ENCODE data around the gene MMP7.

MMP7 gene, protein sequence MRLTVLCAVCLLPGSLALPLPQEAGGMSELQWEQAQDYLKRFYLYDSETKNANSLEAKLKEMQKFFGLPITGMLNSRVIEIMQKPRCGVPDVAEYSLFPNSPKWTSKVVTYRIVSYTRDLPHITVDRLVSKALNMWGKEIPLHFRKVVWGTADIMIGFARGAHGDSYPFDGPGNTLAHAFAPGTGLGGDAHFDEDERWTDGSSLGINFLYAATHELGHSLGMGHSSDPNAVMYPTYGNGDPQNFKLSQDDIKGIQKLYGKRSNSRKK

DNA sequence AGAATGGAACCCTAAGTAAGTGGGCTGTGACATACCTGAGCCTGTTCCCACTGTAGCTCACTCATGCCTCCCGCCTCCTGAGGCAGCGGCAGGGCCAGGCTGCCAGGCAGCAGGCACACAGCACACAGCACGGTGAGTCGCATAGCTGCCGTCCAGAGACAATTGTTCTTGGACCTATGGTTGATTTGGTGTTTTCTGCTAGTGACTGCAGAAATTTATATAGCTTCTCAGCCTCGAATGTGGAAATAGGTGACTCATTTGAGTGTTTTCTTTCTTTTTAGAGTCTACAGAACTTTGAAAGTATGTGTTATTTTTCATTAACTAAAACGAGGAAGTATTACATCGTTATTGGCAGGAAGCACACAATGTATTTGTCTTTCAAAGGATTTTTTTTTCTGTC lies at the start of gene MMP7:
Gene MMP7, minus strand, starts transcription at position 190 of the 400 bp plus-strand sequence. Its CDS starts 47 bp downstream, at position 143.
- DNase-seq (ENCODE audit: low read depth): no peak

GRCh38 chr11:102577723-102578122 lies 47.2 kb upstream of the MMP7 start:
- DNase-seq (ENCODE audit: low read depth): no peak

DNA sequence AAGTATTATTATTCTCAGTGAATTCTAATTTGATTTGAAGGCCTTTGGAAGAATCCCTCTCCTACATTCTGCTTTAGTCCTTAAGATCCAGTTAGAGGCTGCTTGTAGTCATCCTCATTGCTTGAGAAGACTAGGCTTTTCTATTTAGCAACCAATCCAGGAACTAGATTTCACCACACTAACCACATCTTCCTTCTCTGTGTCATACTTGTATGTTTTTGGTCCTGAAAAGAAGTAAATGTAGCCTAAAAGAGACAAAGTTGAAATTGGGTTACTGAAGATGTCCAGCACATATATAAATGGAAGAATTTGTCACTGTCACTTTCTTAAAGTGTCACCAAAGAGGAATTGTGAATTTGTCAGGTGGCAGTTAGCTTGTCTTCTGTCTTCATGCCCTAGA lies 46.6 kb upstream of the MMP7 start:
- no peak for DNase-seq (ENCODE audit: low read depth)

DNA sequence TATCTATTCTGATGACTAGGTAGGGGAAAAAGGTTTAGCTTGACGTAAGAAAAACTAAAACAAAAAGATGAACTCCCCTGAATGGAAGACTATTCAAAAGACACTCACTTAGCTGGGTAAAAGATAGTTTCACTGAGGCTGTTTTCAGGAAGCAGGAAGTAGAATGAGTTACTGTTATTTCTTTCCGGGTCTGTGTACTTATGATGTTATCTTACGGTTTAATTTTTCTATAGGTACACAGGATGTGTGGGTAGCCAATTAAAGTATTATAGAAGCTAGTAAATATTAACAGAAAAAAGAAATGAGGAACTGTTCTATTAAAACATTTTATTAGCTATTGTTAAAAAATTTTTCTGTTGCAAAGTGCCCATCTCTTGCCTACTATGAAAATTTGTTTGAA lies 45.8 kb upstream of the MMP7 start:
- DNase-seq (ENCODE audit: low read depth): no peak

DNA sequence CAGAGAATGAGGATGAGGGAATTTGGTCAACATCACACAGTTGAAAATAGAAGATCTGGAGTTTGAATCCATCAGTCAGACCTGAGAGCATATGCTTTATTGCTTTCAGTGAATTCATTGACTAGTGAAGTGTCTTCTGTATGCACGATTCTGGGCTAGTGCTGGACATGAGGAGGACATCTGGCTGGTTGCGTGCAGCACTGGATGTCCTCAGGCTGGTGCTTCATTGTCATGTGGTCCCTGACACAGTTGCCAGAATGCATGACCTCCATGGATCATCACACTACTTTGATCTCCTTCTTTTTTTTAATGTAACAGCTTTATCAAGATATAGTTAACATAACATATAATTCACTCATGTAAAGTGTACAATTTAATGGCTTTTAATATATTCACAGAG lies 44.5 kb upstream of the MMP7 start:
- no peak for DNase-seq (ENCODE audit: low read depth)

DNA sequence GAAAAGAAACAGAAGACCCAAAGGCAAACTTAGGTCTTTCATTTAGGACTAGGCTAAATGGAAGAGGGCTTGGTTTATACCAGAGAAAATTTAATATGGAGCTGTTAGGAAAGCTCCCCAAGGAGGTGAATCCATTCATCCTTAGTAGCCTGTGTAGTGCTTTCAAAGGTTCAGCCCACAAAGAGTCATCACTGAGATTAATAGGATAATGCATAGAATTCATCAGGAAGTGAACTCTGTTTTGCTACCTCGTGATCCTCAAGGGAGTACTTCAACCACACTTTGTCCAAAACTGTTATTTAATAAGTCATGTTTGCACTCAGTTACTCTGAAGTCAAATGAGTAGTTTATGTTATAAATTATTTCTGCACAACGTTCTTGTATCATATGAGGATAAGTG lies 43.3 kb upstream of the MMP7 start:
- DNase-seq (ENCODE audit: low read depth): no peak

GRCh38 chr11:102572554-102573220 lies 42.1 kb upstream of the MMP7 start:
- no peak for DNase-seq (ENCODE audit: low read depth)

GRCh38 chr11:102568851-102569250 lies 38.3 kb upstream of the MMP7 start:
- no peak for DNase-seq (ENCODE audit: low read depth)

DNA sequence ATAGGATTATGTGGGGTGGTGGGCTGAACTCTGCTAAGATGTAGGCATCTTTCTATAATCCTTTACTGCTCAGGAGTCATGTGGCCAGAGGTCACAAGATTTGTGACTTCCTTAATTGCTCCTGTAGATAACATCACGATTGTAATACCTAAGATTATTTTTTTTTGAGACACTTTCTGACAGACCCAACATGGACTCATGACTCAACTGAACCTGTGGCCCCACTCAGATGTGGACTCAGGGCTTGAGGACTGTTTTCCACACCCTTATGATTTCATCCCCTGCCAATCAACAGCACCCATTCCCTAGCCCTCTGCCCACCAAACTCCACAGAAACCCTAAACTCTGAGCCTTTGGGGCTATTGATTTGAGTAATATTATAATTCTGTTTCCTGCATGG lies 35.6 kb upstream of the MMP7 start:
- DNase-seq (ENCODE audit: low read depth): no peak

GRCh38 chr11:102564110-102564509 lies 33.6 kb upstream of the MMP7 start:
- DNase-seq (ENCODE audit: low read depth): no peak

- no peak for DNase-seq (ENCODE audit: low read depth)
These were observed 31.1 kb upstream of the MMP7 start for GRCh38 chr11:102561636-102562035.

DNA sequence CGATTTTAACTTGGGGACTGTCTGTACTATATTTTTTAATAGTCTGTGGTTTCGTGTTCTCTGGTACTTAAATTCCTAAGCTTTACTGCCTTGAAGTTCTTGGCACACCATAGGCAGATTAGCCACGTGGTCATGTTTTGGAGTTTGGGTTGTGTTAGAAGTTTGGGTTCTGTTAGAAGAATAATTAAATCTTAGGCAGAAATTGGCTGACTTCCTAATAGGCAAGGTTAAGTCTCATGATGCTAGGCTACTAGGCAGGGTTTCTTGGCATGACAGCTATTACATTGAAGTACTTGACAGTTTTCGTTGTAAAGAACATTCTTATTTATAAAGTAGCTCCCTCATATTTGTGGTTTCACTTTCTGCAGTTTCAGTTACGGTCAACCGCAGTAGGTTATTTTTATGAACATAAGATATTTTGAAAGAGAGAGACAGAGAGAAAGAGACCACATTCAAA lies 30.0 kb upstream of the MMP7 start:
- no peak for DNase-seq (ENCODE audit: low read depth)

DNA sequence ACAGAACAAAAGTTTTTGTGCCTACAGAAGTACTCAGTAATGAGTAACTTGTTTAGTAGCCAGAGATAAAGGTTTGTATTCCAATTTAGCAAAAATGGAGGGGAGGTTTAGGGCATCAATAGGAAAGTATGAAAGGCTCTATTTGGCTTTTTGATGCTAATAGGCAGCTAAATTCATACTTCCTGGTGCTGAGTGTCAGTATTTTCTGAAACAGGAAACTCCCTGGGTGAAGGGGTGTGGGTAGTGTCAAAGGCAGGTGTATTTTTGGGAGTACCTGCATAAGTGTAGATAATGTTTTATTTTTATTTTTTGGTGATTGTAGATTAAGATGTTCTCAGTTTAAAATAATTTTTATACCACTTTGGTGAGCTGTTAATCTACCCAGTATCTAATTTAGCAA lies 29.3 kb upstream of the MMP7 start:
- no peak for DNase-seq (ENCODE audit: low read depth)

GRCh38 chr11:102555091-102555490 lies 24.5 kb upstream of the MMP7 start:
- no peak for DNase-seq (ENCODE audit: low read depth)

DNA sequence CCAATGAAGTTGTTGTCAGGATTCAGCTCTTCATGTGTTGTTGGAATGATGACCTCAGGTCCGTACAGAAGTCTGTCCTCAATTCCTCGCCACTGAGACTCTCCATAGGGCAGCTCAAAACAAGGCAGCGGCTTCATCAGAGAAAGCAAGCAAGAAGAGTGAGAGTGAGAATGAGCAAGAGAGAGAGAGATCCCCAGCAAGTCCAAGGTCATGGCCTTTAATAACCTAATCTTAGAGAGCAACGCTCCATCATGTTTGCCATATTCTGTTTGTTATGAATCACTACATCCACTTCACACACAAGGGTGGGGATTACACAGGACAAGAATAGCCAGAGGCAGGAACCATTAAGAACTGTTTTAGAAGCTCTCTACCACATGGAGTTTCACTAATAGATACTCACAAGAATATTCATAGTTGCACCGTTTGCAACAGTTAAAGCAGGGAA lies 23.3 kb upstream of the MMP7 start:
- DNase-seq (ENCODE audit: low read depth): no peak

DNA sequence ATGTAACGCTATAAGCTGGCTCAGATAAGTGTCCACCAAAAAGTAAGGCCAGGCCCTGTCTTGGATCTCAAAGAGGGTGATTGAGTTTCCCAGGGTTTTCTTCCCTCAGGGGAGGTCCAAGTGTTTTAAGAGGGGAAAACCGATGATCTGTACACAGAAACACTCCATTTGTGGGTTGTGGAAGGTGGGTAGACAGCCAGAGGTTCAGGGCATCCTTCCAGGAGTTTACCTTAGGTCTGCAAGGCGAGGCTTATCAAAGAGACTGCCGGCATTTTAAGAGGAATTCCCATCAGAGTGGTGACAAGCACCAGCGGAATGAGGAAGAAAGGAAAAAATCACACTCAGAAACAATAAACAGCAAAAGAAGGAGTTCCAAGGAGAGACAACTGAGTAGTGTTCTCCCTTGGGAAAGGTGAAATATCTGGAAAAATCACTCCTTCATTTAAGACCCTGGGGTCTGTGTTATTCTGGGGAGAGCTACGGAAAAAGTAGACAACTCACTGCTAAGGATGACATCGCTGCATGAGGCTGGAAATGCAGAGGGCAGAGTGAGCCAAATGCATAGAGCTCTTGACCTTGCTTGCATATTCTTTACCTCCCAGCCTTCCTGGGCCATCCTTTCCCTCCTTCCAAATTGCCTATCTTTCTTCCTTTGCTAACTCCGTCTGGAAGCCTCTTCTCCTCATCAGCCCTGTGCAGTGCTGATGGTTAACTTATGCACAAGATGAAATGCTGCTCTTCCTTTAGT lies 22.1 kb upstream of the MMP7 start:
- no peak for DNase-seq (ENCODE audit: low read depth)

- DNase-seq (ENCODE audit: low read depth): no peak
These were observed 21.5 kb upstream of the MMP7 start for GRCh38 chr11:102552020-102552419.

- no peak for DNase-seq (ENCODE audit: low read depth)
These were observed 20.7 kb upstream of the MMP7 start for GRCh38 chr11:102551169-102551781.

- DNase-seq (ENCODE audit: low read depth): no peak
These were observed 16.4 kb upstream of the MMP7 start for GRCh38 chr11:102546923-102547471.

DNA sequence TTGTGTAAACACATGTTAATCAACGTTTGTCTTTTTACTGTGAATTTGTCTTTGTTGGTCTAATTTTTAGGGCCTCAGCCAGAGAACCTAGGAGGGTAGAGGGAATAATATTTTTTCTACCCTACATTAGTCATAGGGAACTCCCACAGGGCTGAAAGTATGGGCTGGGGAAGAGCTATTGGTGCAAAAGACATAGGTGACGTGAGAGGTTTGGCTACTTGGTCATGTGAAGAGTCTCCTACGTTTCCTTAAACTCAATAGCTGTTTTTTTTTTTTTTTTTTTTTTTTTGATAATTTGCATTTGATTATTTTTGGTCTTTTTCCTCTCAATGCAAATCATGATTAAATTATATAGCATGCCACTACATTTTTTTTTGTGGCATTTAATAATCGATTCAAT lies 15.9 kb upstream of the MMP7 start:
- DNase-seq (ENCODE audit: low read depth): no peak

DNA sequence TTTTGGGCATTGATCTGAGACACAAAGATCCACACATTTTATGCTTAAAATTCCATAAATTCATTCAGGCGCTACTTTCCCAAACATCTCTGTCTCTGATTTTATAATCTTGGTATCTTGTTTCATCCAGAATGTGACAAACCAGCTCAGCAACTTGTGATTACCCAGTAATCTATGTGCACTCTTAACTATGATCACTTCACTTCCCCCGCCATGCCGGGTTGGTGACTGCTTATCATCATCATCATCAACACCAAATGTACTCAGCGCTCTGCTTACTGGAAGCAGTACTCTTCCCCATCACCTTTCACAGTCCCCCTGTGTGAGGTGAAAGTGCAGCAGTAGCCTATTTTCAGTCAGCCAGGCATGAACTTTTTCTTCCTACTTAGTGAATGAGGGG lies 15.2 kb upstream of the MMP7 start:
- DNase-seq (ENCODE audit: low read depth): no peak

DNA sequence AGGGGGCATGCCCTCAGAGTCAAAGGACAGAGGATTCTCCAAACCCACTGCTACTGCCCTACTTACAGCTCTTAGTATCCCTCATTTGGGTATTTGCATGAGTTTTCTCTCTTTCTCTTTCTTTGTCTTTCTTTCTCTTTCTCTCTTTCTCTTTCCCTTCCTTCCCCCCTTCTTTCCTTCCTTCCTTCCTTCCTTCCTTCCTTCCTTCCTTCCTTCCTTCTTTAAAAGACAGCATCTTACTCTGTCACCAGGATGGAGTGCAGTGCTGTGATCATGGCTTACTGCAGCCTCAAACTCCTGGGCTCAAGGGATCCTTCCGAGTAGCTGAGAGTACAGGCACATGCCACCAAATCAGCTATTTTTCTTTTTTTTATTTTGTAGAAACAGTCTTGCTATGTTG lies 14.0 kb upstream of the MMP7 start:
- DNase-seq (ENCODE audit: low read depth): no peak
